ENCODE results near the gene CBFA2T2.

DNA sequence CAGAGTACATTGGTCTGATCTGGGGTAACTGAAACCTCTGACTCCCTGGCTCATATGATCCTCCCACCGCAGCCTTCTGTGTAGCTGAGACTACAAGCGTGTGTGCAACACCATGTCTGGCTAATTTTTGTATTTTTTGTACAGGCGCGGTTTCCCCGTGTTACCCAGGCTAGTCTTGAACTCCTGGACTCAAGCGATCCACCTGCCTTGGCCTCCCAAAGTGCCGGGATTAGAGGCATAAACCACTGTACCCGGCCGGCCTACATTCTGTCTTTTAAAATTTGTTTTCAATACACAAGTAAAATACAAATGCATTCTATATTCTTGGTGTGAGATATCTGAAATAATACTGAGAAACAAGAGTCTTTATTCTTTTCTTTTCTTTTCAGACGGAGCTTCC is 1.7 kb upstream of the CBFA2T2 start:
- TF ChIP-seq, protein P1, sequence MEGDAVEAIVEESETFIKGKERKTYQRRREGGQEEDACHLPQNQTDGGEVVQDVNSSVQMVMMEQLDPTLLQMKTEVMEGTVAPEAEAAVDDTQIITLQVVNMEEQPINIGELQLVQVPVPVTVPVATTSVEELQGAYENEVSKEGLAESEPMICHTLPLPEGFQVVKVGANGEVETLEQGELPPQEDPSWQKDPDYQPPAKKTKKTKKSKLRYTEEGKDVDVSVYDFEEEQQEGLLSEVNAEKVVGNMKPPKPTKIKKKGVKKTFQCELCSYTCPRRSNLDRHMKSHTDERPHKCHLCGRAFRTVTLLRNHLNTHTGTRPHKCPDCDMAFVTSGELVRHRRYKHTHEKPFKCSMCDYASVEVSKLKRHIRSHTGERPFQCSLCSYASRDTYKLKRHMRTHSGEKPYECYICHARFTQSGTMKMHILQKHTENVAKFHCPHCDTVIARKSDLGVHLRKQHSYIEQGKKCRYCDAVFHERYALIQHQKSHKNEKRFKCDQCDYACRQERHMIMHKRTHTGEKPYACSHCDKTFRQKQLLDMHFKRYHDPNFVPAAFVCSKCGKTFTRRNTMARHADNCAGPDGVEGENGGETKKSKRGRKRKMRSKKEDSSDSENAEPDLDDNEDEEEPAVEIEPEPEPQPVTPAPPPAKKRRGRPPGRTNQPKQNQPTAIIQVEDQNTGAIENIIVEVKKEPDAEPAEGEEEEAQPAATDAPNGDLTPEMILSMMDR (IDR thresholded peaks at IDR 0.05), result no peak
- no peak for TF ChIP-seq EZH2 (IDR thresholded peaks at IDR 0.05; ENCODE audit: borderline replicate concordance, insufficient read depth, low read depth, low read length, poor library complexity, severe bottlenecking)

Data from B cell (primary cell).